Measurements from ENCODE around the gene IFT172. TPM values are rescaled to one million over a fixed set of nuclear protein-coding genes. Genes with fewer than 3 reads are reported as not detected.
A peak's percentile ranks its signal among the peaks of the same experiment; 100 is the strongest.
"Not testable (repeated sequence)": the region's sequence is repeated elsewhere in the genome, so short reads cannot be mapped to it uniquely, and the experiment has no call there.

IFT172 gene
- 10 to 100 TPM; 11.7 to 13.0 TPM for total RNA-seq

- DNase-seq: peak; percentile 99 to 100
- peak within 1 kb of the TSS; percentile 89 to 94 for H3K4me3 Mint-ChIP-seq
- H3K27me3 Mint-ChIP-seq (ENCODE audit: low read depth): peaks cover 14% of the 10 kb centered on the region
- H3K27ac Mint-ChIP-seq: peak within 1 kb of the TSS; percentile 81
- H3K4me1 Mint-ChIP-seq (ENCODE audit: low read depth): peaks cover 31% of the 10 kb centered on the region
- no peaks in the 10 kb centered on the region for H3K36me3 Mint-ChIP-seq (ENCODE audit: insufficient read depth in 2 of 2)
- no peaks in the 10 kb centered on the region for H3K9me3 Mint-ChIP-seq
- ATAC-seq (replicated peaks in 1 of 2): peak; percentile 93 to 94
Measured at GRCh38 chr2:27489498-27490397, at the start of gene IFT172. Gene IFT172, minus strand, starts transcription at chr2:27489743. Its CDS starts 90 bp downstream, at chr2:27489653.

- H3K4me3 Mint-ChIP-seq; H3K4me1 Mint-ChIP-seq (ENCODE audit: low read depth); ATAC-seq (replicated peaks in 1 of 2); DNase-seq; H3K9me3 Mint-ChIP-seq; H3K27me3 Mint-ChIP-seq (ENCODE audit: low read depth); H3K36me3 Mint-ChIP-seq (ENCODE audit: insufficient read depth in 2 of 2); H3K27ac Mint-ChIP-seq: not testable (repeated sequence)
Measured at GRCh38 chr2:27538839-27539450, 49.4 kb upstream of the IFT172 start.

- Mint-ChIP-seq H3K27me3 (ENCODE audit: low read depth) (no peaks in the 10 kb centered on the region), H3K9me3 (no peaks in the 10 kb centered on the region), H3K27ac (no peak overlapping the region), H3K36me3 (ENCODE audit: insufficient read depth in 2 of 2) (no peaks in the 10 kb centered on the region), H3K4me3 (no peak overlapping the region), H3K4me1 (ENCODE audit: low read depth) (no peaks in the 10 kb centered on the region)
- no peak for DNase-seq
- ATAC-seq (replicated peaks in 1 of 2): no peak
Measured at GRCh38 chr2:27537287-27537686, 47.7 kb upstream of the IFT172 start.

GRCh38 chr2:27531983-27532382 lies 42.4 kb upstream of the IFT172 start:
- Mint-ChIP-seq H3K4me1 (ENCODE audit: low read depth) (peaks cover 11% of the 10 kb centered on the region), H3K36me3 (ENCODE audit: insufficient read depth in 2 of 2) (peaks cover 0 to 3% of the 10 kb centered on the region in 2 donors), H3K27ac (no peak overlapping the region), H3K4me3 (no peak overlapping the region), H3K27me3 (ENCODE audit: low read depth) (peaks cover 5% of the 10 kb centered on the region), H3K9me3 (no peaks in the 10 kb centered on the region)
- DNase-seq (no peak), ATAC-seq (replicated peaks in 1 of 2) (no peak)

- Mint-ChIP-seq H3K27ac (no peak overlapping the region), H3K4me1 (ENCODE audit: low read depth) (peaks cover 11% of the 10 kb centered on the region), H3K36me3 (ENCODE audit: insufficient read depth in 2 of 2) (peaks cover 0 to 3% of the 10 kb centered on the region in 2 donors), H3K4me3 (no peak overlapping the region), H3K9me3 (no peaks in the 10 kb centered on the region), H3K27me3 (ENCODE audit: low read depth) (peaks cover 35% of the 10 kb centered on the region)
- DNase-seq: no peak
- ATAC-seq (replicated peaks in 1 of 2): no peak
Measured at GRCh38 chr2:27527182-27527581, 37.6 kb upstream of the IFT172 start.

- DNase-seq: no peak
- no peaks in the 10 kb centered on the region for H3K9me3 Mint-ChIP-seq
- H3K27me3 Mint-ChIP-seq (ENCODE audit: low read depth): peaks cover 38% of the 10 kb centered on the region
- H3K27ac Mint-ChIP-seq: no peak overlapping the region
- no peaks in the 10 kb centered on the region for H3K36me3 Mint-ChIP-seq (ENCODE audit: insufficient read depth in 2 of 2)
- no peak overlapping the region for H3K4me3 Mint-ChIP-seq
- no peak for ATAC-seq (replicated peaks in 1 of 2)
- H3K4me1 Mint-ChIP-seq (ENCODE audit: low read depth): peaks cover 5% of the 10 kb centered on the region
Measured at GRCh38 chr2:27522400-27522945, 32.9 kb upstream of the IFT172 start.

- Mint-ChIP-seq H3K27ac (no peak overlapping the region), H3K4me1 (ENCODE audit: low read depth) (no peaks in the 10 kb centered on the region), H3K36me3 (ENCODE audit: insufficient read depth in 2 of 2) (no peaks in the 10 kb centered on the region), H3K4me3 (no peak overlapping the region), H3K27me3 (ENCODE audit: low read depth) (peaks cover 29% of the 10 kb centered on the region), H3K9me3 (no peaks in the 10 kb centered on the region)
- DNase-seq: no peak
- no peak for ATAC-seq (replicated peaks in 1 of 2)
Measured at GRCh38 chr2:27520316-27520715, 30.8 kb upstream of the IFT172 start.

- Mint-ChIP-seq H3K4me3 (no peak overlapping the region), H3K36me3 (ENCODE audit: insufficient read depth in 2 of 2) (no peaks in the 10 kb centered on the region), H3K9me3 (no peaks in the 10 kb centered on the region), H3K4me1 (ENCODE audit: low read depth) (no peaks in the 10 kb centered on the region), H3K27me3 (ENCODE audit: low read depth) (peaks cover 26% of the 10 kb centered on the region), H3K27ac (no peak overlapping the region)
- DNase-seq (no peak), ATAC-seq (replicated peaks in 1 of 2) (no peak)
Measured at GRCh38 chr2:27518782-27519113, 29.2 kb upstream of the IFT172 start.

GRCh38 chr2:27518113-27518781 lies 28.7 kb upstream of the IFT172 start:
- Mint-ChIP-seq H3K36me3 (ENCODE audit: insufficient read depth in 2 of 2) (no peaks in the 10 kb centered on the region), H3K4me3 (no peak overlapping the region), H3K27ac (no peak overlapping the region), H3K9me3 (no peaks in the 10 kb centered on the region), H3K4me1 (ENCODE audit: low read depth) (no peaks in the 10 kb centered on the region), H3K27me3 (ENCODE audit: low read depth) (peaks cover 23% of the 10 kb centered on the region)
- DNase-seq: no peak
- no peak for ATAC-seq (replicated peaks in 1 of 2)

GRCh38 chr2:27509326-27509725 lies 19.8 kb upstream of the IFT172 start:
- DNase-seq: no peak
- Mint-ChIP-seq H3K4me3 (no peak overlapping the region), H3K27me3 (ENCODE audit: low read depth) (peaks cover 8% of the 10 kb centered on the region), H3K36me3 (ENCODE audit: insufficient read depth in 2 of 2) (no peaks in the 10 kb centered on the region), H3K9me3 (no peaks in the 10 kb centered on the region), H3K4me1 (ENCODE audit: low read depth) (no peaks in the 10 kb centered on the region), H3K27ac (no peak overlapping the region)
- ATAC-seq (replicated peaks in 1 of 2): no peak

GRCh38 chr2:27507293-27507692 lies 17.8 kb upstream of the IFT172 start:
- Mint-ChIP-seq H3K4me1 (ENCODE audit: low read depth) (no peaks in the 10 kb centered on the region), H3K36me3 (ENCODE audit: insufficient read depth in 2 of 2) (no peaks in the 10 kb centered on the region), H3K9me3 (no peaks in the 10 kb centered on the region), H3K27me3 (ENCODE audit: low read depth) (no peaks in the 10 kb centered on the region), H3K4me3 (no peak overlapping the region), H3K27ac (no peak overlapping the region)
- DNase-seq (no peak), ATAC-seq (replicated peaks in 1 of 2) (no peak)

- Mint-ChIP-seq H3K27ac (no peak overlapping the region), H3K9me3 (no peaks in the 10 kb centered on the region), H3K36me3 (ENCODE audit: insufficient read depth in 2 of 2) (no peaks in the 10 kb centered on the region), H3K4me3 (no peak overlapping the region), H3K27me3 (ENCODE audit: low read depth) (no peaks in the 10 kb centered on the region), H3K4me1 (ENCODE audit: low read depth) (no peaks in the 10 kb centered on the region)
- no peak for DNase-seq
- ATAC-seq (replicated peaks in 1 of 2): no peak
Measured at GRCh38 chr2:27506587-27506986, 17.0 kb upstream of the IFT172 start.

- no peak overlapping the region for H3K27ac Mint-ChIP-seq
- no peaks in the 10 kb centered on the region for H3K9me3 Mint-ChIP-seq
- no peak overlapping the region for H3K4me3 Mint-ChIP-seq
- no peaks in the 10 kb centered on the region for H3K36me3 Mint-ChIP-seq (ENCODE audit: insufficient read depth in 2 of 2)
- DNase-seq (no peak), ATAC-seq (replicated peaks in 1 of 2) (no peak)
- no peaks in the 10 kb centered on the region for H3K4me1 Mint-ChIP-seq (ENCODE audit: low read depth)
- peaks cover 14% of the 10 kb centered on the region for H3K27me3 Mint-ChIP-seq (ENCODE audit: low read depth)
Measured at GRCh38 chr2:27502142-27502541, 12.6 kb upstream of the IFT172 start.
